Loucy (cell line): ENCODE measurements around the gene SYNPO.

Experiments
- CTCF ChIP-seq: fragments of 200-600 bp; sonication (generic); conservative IDR thresholded peaks from 2 replicates; pipeline ENCODE4 v1.5.1; 2014; ENCODE audit warnings: mild to moderate bottlenecking, antibody characterized with exemption, low read length
- EZH2phosphoT487 ChIP-seq: fragments of 200-600 bp; IDR thresholded peaks from 2 replicates; pipeline ENCODE4 v1.6.1; 2018; ENCODE audit warnings: antibody characterized with exemption, mild to moderate bottlenecking, moderate library complexity, borderline replicate concordance

GRCh38 chr5:150653145-150653761 is 12.8 kb downstream of the SYNPO start:
- TF ChIP-seq CTCF = no peak
- no peak for TF ChIP-seq EZH2phosphoT487
